ENCODE results near the gene SFRP5.

SFRP5 gene

GRCh38 chr10:97771913-97772823 is at the start of gene SFRP5:
Gene SFRP5, minus strand, starts transcription at chr10:97771999. Its CDS starts 166 bp downstream, at chr10:97771833.
- DNase-seq (ENCODE audit: low read depth): no peak

GRCh38 chr10:97820096-97820704 is 48.4 kb upstream of the SFRP5 start:
- DNase-seq (ENCODE audit: low read depth): no peak

- no peak for DNase-seq (ENCODE audit: low read depth)
Measured at GRCh38 chr10:97818572-97818971, 46.8 kb upstream of the SFRP5 start.

- DNase-seq (ENCODE audit: low read depth): no peak
Measured at GRCh38 chr10:97816609-97817008, 44.8 kb upstream of the SFRP5 start.

GRCh38 chr10:97814996-97815395 is 43.2 kb upstream of the SFRP5 start:
- DNase-seq (ENCODE audit: low read depth): no peak

- no peak for DNase-seq (ENCODE audit: low read depth)
Measured at GRCh38 chr10:97813311-97813710, 41.5 kb upstream of the SFRP5 start.

GRCh38 chr10:97812696-97813095 is 40.9 kb upstream of the SFRP5 start:
- DNase-seq (ENCODE audit: low read depth): no peak

GRCh38 chr10:97811958-97812357 is 40.2 kb upstream of the SFRP5 start:
- no peak for DNase-seq (ENCODE audit: low read depth)

GRCh38 chr10:97810446-97810845 is 38.6 kb upstream of the SFRP5 start:
- no peak for DNase-seq (ENCODE audit: low read depth)

GRCh38 chr10:97805949-97806348 is 34.1 kb upstream of the SFRP5 start:
- no peak for DNase-seq (ENCODE audit: low read depth)

GRCh38 chr10:97805096-97805884 is 33.5 kb upstream of the SFRP5 start:
- DNase-seq (ENCODE audit: low read depth): no peak

- DNase-seq (ENCODE audit: low read depth): no peak
Measured at GRCh38 chr10:97801422-97801821, 29.6 kb upstream of the SFRP5 start.

GRCh38 chr10:97800474-97800873 is 28.7 kb upstream of the SFRP5 start:
- no peak for DNase-seq (ENCODE audit: low read depth)

GRCh38 chr10:97798958-97799610 is 27.3 kb upstream of the SFRP5 start:
- no peak for DNase-seq (ENCODE audit: low read depth)

GRCh38 chr10:97796651-97797050 is 24.9 kb upstream of the SFRP5 start:
- DNase-seq (ENCODE audit: low read depth): no peak

GRCh38 chr10:97795886-97796285 is 24.1 kb upstream of the SFRP5 start:
- no peak for DNase-seq (ENCODE audit: low read depth)

- peak; percentile 9 for DNase-seq (ENCODE audit: low read depth)
Measured at GRCh38 chr10:97791824-97792721, 20.3 kb upstream of the SFRP5 start.

- no peak for DNase-seq (ENCODE audit: low read depth)
Measured at GRCh38 chr10:97789770-97790397, 18.1 kb upstream of the SFRP5 start.

- no peak for DNase-seq (ENCODE audit: low read depth)
Measured at GRCh38 chr10:97788552-97789442, 17.0 kb upstream of the SFRP5 start.

GRCh38 chr10:97785731-97786130 is 13.9 kb upstream of the SFRP5 start:
- no peak for DNase-seq (ENCODE audit: low read depth)
